NCI-H146 treated with DMSO at 0.1 percent for 48 hours (cell line): ENCODE measurements around the gene ASZ1.

Experiments
- DNase-seq: peaks from one replicate; lab custom pipeline; 2025; ENCODE audit not compliant: unreplicated experiment; lab: John Stamatoyannopoulos, UW

Gene ASZ1

DNA sequence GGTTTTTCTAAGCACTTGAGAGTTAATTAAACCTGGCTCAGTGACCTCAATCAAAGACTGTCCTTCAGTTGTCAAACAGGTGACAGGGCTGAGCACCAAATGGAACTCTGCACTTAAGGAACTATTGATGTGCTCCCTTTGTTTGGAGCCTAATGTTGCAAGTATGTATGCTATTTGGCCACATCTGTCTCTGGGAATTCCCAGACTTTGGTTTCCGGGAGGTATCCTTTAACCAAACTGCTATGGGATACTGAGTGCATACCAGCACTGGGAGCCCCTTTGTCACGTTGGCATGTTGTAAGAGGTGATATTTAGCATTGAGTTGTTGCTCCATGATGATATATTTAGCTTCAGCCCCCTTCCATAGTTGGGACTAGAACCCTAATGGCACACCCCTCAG, 25.2 kb downstream of the ASZ1 start:
- DNase-seq = no peak

DNA sequence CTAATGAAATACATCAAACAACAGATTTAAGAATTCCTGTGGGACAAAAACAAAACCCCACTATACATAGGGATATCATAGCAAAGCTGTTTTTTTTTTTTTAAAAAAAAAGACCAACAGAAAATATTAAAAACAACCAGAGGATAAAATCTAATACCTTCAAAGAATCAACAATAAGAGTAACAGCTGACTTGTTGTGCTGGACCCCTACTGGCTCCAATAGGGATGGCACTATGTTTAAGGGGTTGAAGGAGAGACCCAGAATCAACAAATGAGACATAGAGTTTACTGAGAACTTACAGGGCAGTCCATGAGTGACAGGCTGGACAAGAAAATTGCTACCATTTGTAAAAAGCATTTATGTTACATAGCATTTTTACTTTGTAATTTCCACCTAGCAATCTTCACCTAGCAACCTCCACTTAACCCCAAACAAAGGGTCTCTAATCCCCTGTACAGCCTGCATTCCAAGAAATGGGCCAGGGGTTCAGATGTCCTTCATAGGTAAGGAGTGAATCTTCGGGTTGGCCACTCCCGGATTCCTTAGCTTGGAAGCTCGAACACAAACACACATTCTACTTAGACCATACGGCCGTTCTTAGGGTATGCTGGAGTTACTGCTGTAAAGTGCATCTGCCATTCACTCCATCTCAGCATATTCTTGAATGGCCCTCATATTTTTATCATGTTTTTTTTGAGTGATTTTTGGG, 25.8 kb downstream of the ASZ1 start:
- no peak for DNase-seq

DNA sequence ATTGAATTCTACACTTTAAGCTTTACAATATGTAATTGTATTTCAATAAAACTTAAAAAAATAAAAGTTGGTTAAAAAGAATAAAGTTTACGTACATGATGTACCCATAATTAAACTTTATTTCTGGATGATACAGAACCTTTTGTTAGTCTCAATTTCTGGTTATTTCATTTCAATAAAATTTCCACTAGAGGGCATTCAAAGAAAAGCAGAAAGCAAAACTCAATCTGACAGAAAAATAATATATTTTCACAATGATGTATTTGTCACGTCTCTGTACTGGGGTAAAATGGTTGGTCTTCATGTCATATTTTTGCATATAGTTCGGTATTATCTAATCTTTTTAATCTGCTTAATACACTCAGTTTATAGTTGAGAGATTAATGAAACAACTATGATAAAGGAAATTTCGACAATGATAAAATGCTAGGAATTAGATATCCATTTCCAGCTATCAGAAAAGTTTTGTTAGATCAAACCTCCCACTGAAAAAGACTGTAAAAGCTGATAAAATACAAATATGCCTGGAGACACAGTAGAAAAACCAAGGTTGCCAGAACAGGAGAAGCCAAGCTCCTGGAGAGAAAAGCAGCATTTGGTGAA, 27.4 kb downstream of the ASZ1 start:
- no peak for DNase-seq

DNA sequence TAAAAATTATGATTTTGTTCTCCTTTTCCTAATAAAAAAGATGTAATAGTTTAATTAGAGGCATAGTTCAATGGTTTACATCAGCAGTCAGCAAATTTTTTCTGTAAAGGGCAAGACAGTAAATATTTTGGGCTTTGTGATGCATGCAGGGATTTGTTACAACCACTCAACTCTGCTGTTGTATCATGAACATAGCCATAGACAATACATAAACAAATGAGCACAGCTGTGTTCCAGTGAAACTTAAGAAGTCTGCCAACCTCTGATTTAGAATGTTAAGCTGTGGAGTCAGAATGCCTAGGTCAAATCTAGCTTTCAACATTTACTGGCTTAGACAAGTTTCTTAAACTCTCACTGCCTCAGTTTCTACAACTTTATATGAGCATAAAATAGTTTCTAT, 31.6 kb downstream of the ASZ1 start:
- no peak for DNase-seq

DNA sequence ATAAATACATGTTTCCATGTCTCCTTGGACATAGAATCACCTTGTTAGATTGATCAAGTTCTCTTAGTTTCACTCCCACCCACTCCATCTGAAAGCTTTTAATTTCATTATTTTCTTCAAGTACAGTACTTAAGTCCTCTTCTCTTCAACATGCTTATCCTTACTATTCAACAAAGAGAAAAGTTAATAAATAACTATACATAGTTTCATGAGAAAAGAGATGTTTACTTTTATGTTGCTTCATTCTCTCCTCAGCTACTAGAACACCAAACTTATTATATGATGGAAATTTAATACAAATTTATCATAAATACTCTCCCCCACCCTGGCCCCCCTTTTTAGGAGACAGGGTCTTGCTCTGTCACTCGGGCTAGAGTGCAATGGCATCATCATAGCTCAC, 33.5 kb downstream of the ASZ1 start:
- no peak for DNase-seq

DNA sequence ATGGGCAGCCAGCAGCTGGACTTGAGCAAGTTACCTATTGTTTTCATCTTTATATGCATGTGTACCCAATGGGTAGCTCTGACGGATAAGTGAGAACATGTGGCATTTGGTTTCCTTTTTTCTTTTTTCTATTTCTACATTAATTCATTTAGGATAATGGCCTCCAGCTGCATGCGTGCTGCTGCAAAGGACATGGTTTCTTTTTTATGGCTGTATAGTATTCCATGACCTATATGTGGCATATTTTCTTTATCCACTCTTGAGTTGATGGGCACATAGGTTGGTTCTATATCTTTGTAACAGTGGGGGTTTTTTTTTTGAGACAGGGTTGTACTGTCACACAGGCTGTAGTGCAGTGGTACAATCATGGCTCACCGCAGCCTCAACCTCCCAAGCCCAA, 37.4 kb downstream of the ASZ1 start:
- DNase-seq = no peak

DNA sequence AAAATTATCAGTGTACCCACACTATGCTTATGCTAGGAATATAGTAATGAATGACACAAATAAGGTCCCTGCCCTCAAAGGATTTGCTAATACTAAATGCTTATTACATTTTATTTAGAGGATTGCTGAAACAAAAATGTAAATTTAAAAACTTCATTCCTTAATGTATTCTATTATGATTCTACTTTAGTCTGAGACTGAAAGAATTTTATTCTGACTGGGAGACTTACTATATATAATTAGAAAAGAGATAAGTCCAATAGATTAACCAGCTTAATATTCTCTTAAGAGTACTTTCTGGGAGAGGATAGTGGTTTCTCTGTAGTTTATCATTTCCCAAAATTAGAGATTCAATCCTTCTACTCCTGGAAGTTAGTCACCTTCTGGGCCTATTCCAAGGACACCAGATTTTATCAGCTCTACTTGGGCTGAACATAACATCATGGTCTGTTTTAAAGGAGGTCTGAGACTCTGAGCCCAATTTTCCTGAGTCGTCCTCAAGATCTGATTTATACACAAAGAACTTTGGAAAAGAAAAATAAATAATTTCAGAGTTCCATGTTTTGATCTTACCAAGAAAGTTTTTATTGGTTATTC, 41.1 kb downstream of the ASZ1 start:
- no peak for DNase-seq

DNA sequence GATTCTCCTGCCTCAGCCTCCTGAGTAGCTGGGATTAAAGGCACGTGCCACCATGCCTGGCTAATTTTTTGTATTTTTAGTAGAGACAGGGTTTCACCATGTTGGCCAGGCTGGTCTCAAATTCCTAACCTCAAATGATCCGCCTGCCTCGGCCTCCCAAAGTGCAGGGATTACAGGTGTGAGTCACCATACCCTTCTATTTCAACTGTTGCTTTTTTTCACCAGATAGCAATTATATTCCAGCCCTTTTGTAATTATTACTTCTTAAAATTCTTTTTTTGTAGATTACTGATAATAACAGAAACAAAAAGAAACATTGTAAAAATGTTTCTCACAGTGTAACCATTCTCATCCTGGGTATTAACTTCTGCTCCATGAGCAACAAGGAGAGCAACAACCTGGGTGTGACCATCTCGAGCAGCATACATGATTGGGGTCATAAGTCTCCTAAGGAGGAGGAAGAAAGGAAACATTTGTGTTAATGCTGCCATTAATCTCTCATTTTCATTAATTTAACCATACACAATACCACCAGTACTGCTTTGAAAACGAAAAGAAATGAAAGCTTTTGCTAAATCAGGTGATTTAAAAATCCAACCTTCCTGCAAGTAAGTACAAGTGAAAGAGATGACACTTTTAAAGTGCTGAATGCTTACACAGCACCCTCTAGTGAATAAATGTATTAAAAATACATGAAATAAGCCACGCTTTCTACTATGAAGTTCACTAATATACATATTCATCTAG, 41.8 kb downstream of the ASZ1 start:
- DNase-seq = no peak

DNA sequence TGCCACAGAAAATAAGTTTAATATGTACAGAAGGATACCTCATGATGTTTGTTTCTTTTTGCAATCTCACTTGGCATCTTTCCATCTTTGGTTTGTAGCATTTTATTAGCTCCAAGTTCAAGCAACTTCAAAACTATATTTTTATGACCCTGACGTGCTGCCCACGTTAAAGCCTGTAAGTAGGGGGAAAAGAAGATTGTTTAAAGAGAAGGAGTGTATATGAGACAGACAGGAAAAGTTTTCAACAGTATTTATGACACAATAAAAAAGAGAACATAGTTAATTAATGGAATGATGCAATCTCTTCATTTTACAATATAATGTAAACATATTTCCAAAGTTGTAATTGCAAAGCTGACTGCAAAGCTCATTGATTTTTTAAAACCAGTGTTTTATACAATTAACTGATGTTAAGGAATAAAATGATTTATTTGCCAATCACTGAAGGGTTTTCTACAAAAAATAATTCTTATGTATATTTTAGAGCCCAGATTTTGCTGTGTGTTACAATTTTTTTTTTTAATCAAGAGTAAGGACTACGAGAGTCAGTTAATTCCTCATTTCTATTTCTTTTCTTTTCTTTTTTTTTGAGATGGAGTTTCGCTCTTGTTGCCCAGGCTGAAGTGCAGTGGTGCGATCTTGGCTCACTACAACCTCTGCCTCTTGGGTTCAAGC, 42.5 kb downstream of the ASZ1 start:
- DNase-seq = no peak

DNA sequence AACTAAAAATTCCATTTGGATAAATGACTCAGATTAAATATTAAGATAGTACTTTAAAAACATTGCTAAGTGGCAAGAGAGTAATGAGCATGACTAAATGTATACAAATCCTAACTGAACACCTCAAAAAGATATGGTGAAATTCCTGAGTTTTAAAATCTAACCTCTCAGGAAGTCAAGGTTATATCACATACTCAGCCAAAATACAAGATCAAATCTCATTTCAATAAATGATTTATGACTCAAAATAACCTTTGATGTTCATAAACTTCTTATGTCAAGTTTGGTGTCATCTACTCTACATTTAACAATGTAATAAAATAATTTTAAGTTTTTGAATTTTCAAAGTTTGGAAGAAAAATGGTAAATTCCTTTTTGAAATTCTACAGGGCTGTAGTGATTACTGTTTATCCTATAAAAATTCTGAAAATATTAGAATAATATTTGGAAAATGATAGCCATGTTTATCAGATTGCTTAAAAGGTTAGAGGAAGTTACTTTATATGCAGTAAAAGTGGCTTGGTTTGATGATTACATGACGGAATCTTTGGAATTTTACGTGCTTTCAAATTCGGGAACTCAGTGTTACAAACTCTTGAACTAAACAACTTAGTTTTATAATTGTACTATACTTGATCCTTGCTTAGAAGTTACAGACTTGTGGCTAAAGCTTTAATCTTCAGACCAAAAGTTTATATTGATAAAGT, 43.7 kb downstream of the ASZ1 start:
- DNase-seq = no peak

DNA sequence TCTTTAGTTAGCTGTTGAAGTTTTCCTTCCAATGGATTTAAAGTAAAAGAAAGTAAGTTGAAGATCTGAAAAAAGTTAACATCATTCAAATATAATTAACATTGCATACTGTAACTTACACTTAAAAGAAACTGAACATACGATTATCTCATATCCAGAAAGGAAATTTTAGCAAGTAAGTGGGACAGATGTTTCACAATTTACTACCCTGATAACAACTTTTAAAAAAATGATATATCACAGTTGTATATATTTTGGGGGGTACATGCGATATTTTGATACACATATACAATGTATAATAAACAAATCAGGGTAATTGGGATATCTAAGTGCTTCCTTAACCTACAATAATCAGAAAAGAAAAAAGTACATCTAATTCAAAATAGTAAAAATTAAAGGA, 44.2 kb downstream of the ASZ1 start:
- no peak for DNase-seq

DNA sequence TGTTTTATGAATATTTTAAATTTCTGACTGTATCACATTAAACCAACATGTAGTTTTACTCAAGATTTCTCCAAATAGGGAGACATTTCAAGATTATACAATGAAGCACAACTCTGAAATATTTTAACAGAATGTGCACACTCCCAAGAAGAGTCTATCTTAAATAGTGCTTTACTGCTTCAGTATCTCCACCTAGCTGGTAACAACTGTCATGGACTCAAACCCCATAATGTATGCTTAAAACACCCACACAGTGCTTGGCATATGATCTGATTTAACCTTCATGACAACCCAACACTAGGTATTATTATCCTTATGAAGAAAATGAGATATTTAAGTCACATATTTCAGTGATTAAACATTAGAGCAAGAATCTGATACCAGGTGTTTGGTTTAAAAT, 45.9 kb downstream of the ASZ1 start:
- no peak for DNase-seq

DNA sequence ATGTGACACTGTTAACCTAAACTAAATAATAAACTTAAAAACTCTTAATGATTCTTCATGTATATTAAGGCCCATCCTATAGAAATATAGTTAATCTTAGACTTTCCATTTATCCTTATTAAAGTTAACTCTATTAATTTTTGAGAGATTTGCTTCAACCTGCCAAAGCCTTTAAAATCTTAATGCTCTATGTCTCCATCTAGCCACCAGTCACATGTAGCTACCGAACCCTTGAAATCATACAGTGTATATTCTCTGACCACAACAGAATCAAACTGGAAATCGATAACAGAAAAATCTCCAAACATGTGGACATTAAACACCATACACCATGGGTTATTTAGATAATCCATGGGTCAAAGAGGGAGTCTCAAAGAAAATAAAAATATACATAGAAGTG, 51.9 kb downstream of the ASZ1 start:
- DNase-seq = no peak

DNA sequence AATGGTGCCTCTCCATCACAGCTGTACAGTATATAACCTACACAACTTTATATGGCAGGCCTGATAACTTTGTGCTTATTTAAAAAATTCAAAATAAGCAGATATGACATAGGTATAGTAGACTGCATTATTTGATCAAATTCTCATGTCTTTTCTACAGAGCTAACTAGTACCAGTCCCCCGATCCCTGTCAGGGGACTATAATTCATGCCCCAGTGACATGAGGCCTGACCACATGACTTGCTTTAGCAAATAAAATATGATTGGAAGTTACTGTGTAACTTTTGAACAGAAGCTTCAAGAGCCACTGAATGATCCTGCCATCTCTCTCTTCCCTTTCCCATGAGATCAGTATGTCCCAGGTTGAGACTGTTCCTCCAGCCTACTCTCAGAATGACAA, 55.2 kb downstream of the ASZ1 start:
- DNase-seq = no peak

DNA sequence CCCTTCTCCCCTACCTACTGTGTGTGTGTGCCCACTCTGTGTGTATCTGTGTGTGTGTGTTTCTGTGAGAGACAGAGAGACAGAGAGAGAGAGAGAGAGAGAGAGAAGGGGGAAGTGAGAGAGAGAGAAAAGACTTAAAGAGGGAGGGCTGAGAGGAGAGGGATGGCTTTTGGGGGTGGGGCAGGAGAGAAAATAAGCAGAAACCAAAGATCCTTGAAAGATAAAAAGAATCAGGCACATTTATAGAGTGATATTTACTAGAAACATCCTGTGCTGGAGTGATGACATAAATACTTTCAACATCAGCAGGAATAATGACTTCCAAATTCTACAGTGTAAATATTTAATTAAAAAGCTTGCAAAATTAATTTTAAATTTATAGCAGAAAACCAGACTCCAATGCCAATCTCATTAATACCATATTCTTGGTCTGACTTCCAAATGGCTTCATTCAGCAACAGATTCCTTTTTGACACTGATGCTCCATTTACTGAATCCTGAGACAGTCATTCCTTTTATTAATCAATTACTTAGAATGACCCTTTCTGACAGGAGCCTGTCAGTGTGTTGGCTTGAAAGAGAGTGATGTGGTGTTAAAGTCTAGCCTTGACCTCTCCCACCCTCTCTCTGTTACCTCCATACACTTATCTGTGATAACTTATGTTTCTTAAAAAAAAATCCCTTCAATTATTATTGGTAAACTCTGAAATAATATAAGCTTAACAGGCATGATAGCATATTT, 62.8 kb downstream of the ASZ1 start:
- no peak for DNase-seq

DNA sequence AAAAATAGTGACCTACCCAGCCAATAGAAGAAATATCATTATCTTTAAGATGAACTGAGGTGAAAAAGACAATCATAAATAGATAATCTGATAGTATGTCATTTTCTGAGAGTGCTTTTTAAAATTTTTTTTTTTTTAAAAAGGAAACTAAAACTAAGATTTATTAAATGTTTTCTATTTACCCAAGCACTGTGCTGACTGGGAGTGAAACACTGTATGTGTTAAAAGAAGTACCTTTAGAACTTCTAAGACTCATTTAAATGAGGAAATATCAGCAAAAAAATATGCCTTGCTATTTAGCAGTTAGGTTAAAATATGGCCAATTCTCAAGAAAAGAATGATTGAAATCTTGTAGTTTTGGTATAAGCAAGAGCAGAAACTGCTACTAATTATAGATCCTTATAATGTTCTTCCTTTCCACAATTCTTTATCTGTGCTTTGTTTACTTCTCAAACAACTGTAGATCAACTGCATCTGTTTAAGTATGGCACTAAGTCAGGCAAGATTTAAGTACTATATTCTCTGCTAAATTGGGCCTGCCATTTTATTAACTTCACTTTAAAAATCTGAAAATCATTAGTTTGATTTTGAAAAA, 64.9 kb downstream of the ASZ1 start:
- no peak for DNase-seq

DNA sequence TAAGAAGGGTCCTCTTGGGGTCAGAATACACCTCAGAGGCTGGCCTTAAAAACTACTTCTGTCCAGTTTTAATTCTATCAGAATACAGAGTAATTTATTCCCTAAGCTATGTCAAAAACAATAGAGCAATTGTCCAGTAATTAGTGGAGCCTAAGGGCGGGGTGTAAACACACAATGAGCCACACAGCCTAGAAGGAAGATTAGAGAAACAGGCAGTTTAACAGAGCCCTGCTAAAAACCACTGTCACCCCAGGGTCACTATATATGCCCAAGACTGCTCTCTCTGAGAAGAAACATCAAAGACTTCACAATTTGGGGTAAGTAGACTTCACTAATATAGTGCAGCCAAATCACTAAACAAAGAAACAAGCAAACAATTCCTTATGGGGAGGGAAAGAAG, 77.3 kb downstream of the ASZ1 start:
- DNase-seq = no peak

DNA sequence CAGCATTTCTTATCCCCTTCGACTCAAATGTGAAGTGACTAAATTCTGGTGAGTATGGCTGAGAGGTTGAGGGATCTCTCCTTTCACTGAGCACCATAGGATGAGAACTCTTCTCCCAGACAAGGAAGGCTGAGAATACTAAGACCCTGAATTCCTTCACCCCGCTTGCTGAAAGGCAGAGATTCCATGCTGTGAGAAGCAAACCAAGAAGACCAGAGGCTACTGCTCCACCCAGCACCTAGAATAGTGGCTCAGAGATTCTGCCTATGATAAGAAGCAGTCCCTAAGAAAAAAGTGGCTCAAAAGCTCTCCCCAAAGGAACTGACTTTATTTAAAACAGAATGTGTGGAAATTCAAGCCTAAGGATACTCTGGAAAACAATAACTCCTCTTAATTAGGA, 77.7 kb downstream of the ASZ1 start:
- no peak for DNase-seq

DNA sequence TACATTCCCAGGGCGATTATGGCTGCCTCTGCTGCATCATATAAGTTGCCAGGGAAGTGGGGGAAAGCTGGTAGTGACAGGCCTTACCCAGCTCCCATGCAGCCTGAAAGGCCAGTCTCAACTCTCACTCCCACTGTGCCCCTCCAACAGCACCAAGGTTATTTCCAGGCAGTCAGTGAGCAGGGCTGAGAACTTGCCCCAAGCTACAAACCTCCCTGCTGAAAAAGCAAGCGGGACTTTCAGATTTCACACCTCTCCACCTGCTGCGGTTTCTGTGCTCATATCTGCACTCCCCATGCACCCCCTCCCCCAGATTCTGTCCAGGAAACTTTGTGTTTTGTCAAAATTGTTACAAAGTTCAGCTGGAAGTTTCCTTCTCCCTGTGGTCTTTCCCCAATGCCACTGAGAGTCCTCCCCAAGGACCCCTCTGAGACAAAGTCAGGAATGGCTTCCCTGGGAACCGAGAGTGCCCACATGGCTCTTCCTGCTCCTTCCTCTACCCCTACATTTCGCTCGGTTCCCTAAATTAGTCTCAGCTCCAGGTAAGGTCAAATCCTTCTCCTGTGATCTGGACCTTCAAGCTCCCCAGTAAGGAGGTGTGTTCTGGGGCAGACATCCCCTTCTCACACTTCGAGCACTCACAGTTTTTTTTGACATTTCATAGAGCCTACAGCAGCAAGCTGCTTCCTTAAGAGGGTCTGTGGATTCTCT, 79.2 kb downstream of the ASZ1 start:
- DNase-seq = no peak
